MM.1S (cell line): ENCODE data around the gene ORAI2.

Experiments used
- DNase-seq: peaks from one replicate; pipeline ENCODE4 v3.0.0-alpha.2; 2015
- H2AFZ ChIP-seq: fragments of 300-600 bp; sonication (generic); 2 replicates; pipeline ENCODE4 v1.6.0; 2016; ENCODE audit warnings: antibody characterized with exemption, low read length
- H3F3A ChIP-seq: fragments of 300-600 bp; sonication (generic); 2 replicates; pipeline ENCODE4 v1.6.1; 2016; ENCODE audit warnings: mild to moderate bottlenecking, antibody characterized with exemption, low read length, moderate library complexity, mixed read lengths; ENCODE audit not compliant: insufficient read depth
- H3K27ac ChIP-seq: fragments of 300-600 bp; sonication (generic); 2 replicates; pipeline ENCODE4 v1.5.1; 2016; ENCODE audit warnings: mild to moderate bottlenecking, low read length
- H3K27me3 ChIP-seq: fragments of 300-600 bp; sonication (generic); replicated peaks from 2 replicates; pipeline ENCODE4 v1.6.0; 2016; ENCODE audit warnings: low read length; ENCODE audit not compliant: insufficient read depth
- H3K36me3 ChIP-seq: fragments of 300-600 bp; sonication (generic); replicated peaks from 2 replicates; pipeline ENCODE4 v1.6.1; 2016; ENCODE audit warnings: mild to moderate bottlenecking, low read length, mixed read lengths; ENCODE audit not compliant: insufficient read depth
- H3K4me1 ChIP-seq: fragments of 300-600 bp; sonication (generic); 2 replicates; pipeline ENCODE4 v1.6.1; 2016; ENCODE audit warnings: low read length, mixed read lengths
- H3K4me2 ChIP-seq: fragments of 300-600 bp; sonication (generic); 2 replicates; pipeline ENCODE4 v1.6.0; 2016; ENCODE audit warnings: low read depth, low read length
- H3K4me3 ChIP-seq: fragments of 300-600 bp; sonication (generic); 2 replicates; pipeline ENCODE4 v1.5.1; 2016; ENCODE audit warnings: low read length, mixed read lengths
- H3K79me2 ChIP-seq: fragments of 300-600 bp; sonication (generic); 2 replicates; pipeline ENCODE4 v1.6.1; 2016; ENCODE audit warnings: mixed run types, low read length, mixed read lengths
- H3K9ac ChIP-seq: fragments of 300-600 bp; sonication (generic); 2 replicates; pipeline ENCODE4 v1.6.1; 2016; ENCODE audit warnings: low read length, mixed read lengths
- H3K9me2 ChIP-seq: fragments of 300-600 bp; sonication (generic); replicated peaks from 2 replicates; pipeline ENCODE4 v1.6.1; 2016; ENCODE audit warnings: mild to moderate bottlenecking, low read length, mixed read lengths; ENCODE audit not compliant: insufficient read depth
- H3K9me3 ChIP-seq: fragments of 300-600 bp; sonication (generic); replicated peaks from 2 replicates; pipeline ENCODE4 v1.6.1; 2016; ENCODE audit warnings: mild to moderate bottlenecking, low read length, mixed read lengths; ENCODE audit not compliant: insufficient read depth
- H4K20me1 ChIP-seq: fragments of 300-600 bp; sonication (generic); 2 replicates; pipeline ENCODE4 v1.6.1; 2016; ENCODE audit warnings: mild to moderate bottlenecking, low read length, moderate library complexity, mixed read lengths; ENCODE audit not compliant: insufficient read depth
- CTCF ChIP-seq: fragments of 300-600 bp; sonication (generic); IDR thresholded peaks from 2 replicates; pipeline ENCODE4 v1.5.1; 2016; ENCODE audit warnings: antibody characterized with exemption, low read length, mixed read lengths
- EZH2 ChIP-seq: fragments of 300-600 bp; sonication (generic); optimal IDR thresholded peaks from 2 replicates; pipeline ENCODE3; 2017; ENCODE audit warnings: low read depth, mild to moderate bottlenecking, antibody characterized with exemption, low read length, mixed read lengths
- EZH2phosphoT487 ChIP-seq: fragments of 300-600 bp; sonication (generic); IDR thresholded peaks from 2 replicates; pipeline ENCODE4 v1.6.1; 2018; ENCODE audit warnings: antibody characterized with exemption, low read length

The ORAI2 gene

DNA sequence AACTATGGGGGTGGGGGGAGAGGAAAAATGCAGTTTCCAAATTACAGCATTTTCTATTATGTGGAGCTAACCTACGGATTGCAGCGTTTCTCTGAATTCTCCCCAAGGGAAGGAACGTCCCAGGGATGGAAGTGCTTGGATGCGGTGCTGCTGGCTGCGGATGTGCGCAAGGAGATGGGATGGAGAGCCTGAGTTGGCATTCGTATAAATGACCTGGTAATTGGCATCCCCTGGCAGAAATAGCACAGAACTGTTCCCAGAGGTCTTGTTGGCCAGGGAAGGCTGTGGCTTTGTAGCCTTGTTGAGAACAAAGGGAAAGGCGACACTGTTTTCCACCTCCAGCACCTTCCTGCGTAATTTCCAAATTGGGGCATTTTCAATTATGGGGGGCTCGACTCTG is 2.7 kb downstream of the ORAI2 start:
- H3K4me2 ChIP-seq: no peak overlapping the region
- no peak overlapping the region for H2AFZ ChIP-seq
- H3K9ac ChIP-seq: no peak overlapping the region
- H4K20me1 ChIP-seq: no peaks in the 10 kb centered on the region
- TF ChIP-seq EZH2 (no peak), EZH2phosphoT487 (no peak), CTCF (no peak)
- no peaks in the 10 kb centered on the region for H3K9me2 ChIP-seq
- no peak for DNase-seq
- peaks cover 52% of the 10 kb centered on the region for H3K4me1 ChIP-seq
- no peaks in the 10 kb centered on the region for H3K27me3 ChIP-seq
- no peak overlapping the region for H3K4me3 ChIP-seq
- H3K36me3 ChIP-seq: 0 out of 2 replicates have a peak, but pooled peaks cover 4% of the 10 kb centered on the region
- no peaks in the 10 kb centered on the region for H3K9me3 ChIP-seq
- H3K79me2 ChIP-seq: peaks cover 68% of the 10 kb centered on the region
- H3K27ac ChIP-seq: no peak overlapping the region
- peaks cover 44% of the 10 kb centered on the region for H3F3A ChIP-seq

DNA sequence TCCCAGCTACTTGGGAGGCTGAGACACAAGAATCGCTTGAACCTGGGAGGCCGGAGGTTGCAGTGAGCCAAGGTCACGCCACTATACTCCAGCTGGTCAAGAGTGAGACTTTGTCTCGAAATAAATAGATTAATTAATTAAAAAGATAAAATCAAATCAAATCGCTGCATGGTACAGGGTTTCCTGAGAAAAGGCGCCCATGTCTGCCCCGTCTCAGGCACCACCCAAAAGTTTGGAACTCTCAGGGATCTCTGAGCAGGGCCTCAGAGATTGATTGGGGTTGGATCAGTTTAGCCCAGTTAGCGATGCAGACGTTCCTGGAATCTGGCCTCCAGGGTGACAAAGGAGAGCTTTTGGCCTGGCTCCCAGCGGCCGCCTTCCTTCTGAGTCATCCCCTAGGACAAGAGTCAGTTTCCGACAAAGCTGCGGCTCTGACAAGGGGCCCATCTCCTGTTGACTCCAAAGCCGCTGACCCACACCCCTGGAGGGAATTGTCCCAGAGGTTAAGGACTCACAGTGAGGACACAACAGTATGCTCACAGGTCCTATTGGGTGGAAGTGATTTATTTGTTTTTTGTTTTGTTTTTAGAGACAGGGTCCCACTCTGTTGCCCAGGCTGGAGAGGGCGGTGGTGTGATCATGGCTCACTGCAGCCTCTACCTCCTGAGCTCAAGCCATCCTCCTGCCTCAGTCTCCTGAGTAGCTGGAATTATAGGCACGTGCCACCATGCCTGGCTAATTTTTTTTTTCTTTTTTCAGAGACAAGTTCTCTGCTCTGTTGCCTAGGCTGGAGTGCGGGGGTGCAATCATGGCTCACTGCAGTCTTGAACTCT is 6.8 kb downstream of the ORAI2 start:
- no peak for DNase-seq
- Histone ChIP-seq H3K27me3 (no peaks in the 10 kb centered on the region), H2AFZ (no peak overlapping the region), H4K20me1 (no peaks in the 10 kb centered on the region), H3K4me2 (peak overlapping the region; percentile 42; the same call in 1 of the 2 replicates), H3K79me2 (peaks cover 59% of the 10 kb centered on the region), H3K4me1 (peaks cover 52% of the 10 kb centered on the region), H3F3A (peaks cover 67% of the 10 kb centered on the region), H3K9ac (peak overlapping the region; percentile 46; the same call in 1 of the 2 replicates), H3K9me3 (no peaks in the 10 kb centered on the region), H3K36me3 (0 out of 2 replicates have a peak, but pooled peaks cover 4% of the 10 kb centered on the region), H3K27ac (peak overlapping the region; percentile 98; the same call in 1 of the 2 replicates), H3K4me3 (no peak overlapping the region), H3K9me2 (no peaks in the 10 kb centered on the region)
- no peak for TF ChIP-seq EZH2
- no peak for TF ChIP-seq CTCF
- TF ChIP-seq EZH2phosphoT487: no peak

GRCh38 chr7:102444961-102445673 is 11.7 kb downstream of the ORAI2 start:
- Histone ChIP-seq H4K20me1 (no peaks in the 10 kb centered on the region), H3K4me3 (peak overlapping the region; percentile 72), H3K36me3 (no peaks in the 10 kb centered on the region; the same call in 1 of the 2 replicates), H3K4me2 (peak overlapping the region; percentile 74), H3K27me3 (no peaks in the 10 kb centered on the region), H3K9ac (peak overlapping the region; percentile 89), H3K9me3 (no peaks in the 10 kb centered on the region), H3K27ac (peak overlapping the region; percentile 99), H3K9me2 (no peaks in the 10 kb centered on the region), H3K4me1 (peaks cover 52% of the 10 kb centered on the region), H3F3A (peaks cover 58% of the 10 kb centered on the region), H2AFZ (peak overlapping the region; percentile 44; the same call in 1 of the 2 replicates), H3K79me2 (peaks cover 48% of the 10 kb centered on the region)
- peak; percentile 94 for DNase-seq
- no peak for TF ChIP-seq CTCF
- TF ChIP-seq EZH2: no peak
- no peak for TF ChIP-seq EZH2phosphoT487
